IPS DF 6.9 (cell line): ENCODE results near the gene PCYT1A.

ENCODE experiments used
- DNase-seq: peaks from one replicate; pipeline ENCODE4 v3.0.0-alpha.2; 2013; ENCODE audit warnings: low read depth, low spot score
- H3K27ac ChIP-seq: one replicate; pipeline ENCODE4 v1.5.1; 2013; ENCODE audit warnings: low read length, control low read depth
- H3K27me3 ChIP-seq: 2 replicates; pipeline ENCODE4 v1.6.1; 2013; ENCODE audit warnings: mild to moderate bottlenecking, low read length; ENCODE audit not compliant: control insufficient read depth, insufficient read depth
- H3K36me3 ChIP-seq: 2 replicates; pipeline ENCODE4 v1.6.1; 2013; ENCODE audit warnings: low read length; ENCODE audit not compliant: control insufficient read depth, insufficient read depth
- H3K4me1 ChIP-seq: 2 replicates; pipeline ENCODE4 v1.6.1; 2013; ENCODE audit warnings: low read length; ENCODE audit not compliant: control insufficient read depth, insufficient read depth
- H3K4me3 ChIP-seq: 2 replicates; pipeline ENCODE4 v1.5.1; 2013; ENCODE audit warnings: mild to moderate bottlenecking, low read length
- H3K9me3 ChIP-seq: 2 replicates; pipeline ENCODE4 v1.6.1; 2013; ENCODE audit warnings: low read length, inconsistent platforms; ENCODE audit not compliant: control insufficient read depth, insufficient read depth
- WGBS: extraction: QIAGEN DNeasy Blood & Tissue Kit; methylation state at CpG from one replicate; pipeline ENCODE4 v1.1.7; 2013; ENCODE audit warnings: mixed read lengths, missing lambda C conversion rate; ENCODE audit not compliant: insufficient read length, insufficient coverage; 5-methylcytosine and 5-hydroxymethylcytosine counted together

PCYT1A gene

DNA sequence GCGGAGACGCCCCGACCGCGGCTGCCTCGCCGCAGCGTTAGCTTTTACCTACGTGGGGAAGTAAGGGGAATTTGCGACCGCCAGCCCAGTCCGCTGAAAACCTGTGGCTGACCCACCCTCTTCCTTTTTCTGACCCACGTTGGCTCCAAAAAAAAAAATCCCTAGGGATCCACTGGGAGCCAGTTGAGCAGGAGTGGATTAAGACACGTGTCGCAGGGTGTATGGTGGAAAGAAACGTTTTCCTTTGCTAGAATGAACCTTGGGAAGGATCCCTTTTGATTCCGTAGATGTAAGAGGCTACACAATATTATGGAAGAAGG is 575 bp upstream of the PCYT1A start:
- no peaks in the 10 kb centered on the region for H3K27me3 ChIP-seq
- H3K4me1 ChIP-seq, result peaks cover 1% of the 10 kb centered on the region; the same call in 1 of the 2 replicates
- H3K36me3 ChIP-seq, result no peaks in the 10 kb centered on the region
- H3K27ac ChIP-seq, result no peak overlapping the region
- no CpG with 5 or more reads among the region's 17 CpGs for WGBS
- no peak for DNase-seq
- H3K9me3 ChIP-seq, result no peaks in the 10 kb centered on the region
- H3K4me3 ChIP-seq, result peak overlapping the region; percentile 87

DNA sequence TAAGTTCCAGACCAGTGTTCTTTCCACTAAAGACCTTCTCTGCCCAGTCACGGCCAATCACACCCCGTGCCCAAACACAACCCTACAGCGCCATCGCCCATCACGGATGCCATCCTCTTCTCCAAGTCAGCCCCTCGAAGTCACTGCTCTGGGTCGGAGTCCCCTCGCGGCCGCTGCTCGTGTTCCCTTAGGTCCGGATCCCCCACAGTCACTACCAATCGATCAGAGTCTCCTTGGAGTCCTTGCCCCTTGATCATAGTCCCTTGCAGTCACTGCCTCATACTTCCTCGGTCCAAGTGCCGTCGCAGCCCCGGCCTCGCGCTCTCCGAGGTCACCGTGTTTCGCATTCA is 461 bp downstream of the PCYT1A start:
- no CpG with 5 or more reads among the region's 22 CpGs for WGBS
- H3K27me3 ChIP-seq, result no peaks in the 10 kb centered on the region
- H3K36me3 ChIP-seq, result no peaks in the 10 kb centered on the region
- peak overlapping the region; percentile 87 for H3K4me3 ChIP-seq
- no peak overlapping the region for H3K27ac ChIP-seq
- no peaks in the 10 kb centered on the region for H3K9me3 ChIP-seq
- peaks cover 1% of the 10 kb centered on the region; the same call in 1 of the 2 replicates for H3K4me1 ChIP-seq
- no peak for DNase-seq

DNA sequence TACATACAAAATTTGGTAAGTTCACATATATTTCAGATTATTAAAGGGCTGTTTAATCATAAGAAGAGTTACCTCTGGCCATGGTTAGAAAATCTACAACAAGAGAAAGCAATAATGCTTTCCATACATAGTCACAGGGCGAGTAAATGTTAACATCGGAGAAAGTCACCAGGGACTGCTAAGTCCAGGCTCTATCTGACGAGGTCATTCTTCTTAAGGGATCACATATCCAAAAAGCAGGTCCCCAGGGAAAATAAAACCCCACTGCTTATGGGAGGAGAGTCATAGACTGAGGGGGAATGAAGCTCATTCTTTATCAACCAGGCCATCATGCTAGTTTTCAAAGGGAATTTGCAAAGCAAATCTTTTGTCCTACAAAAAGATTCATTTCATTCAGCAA is 3.1 kb downstream of the PCYT1A start:
- Histone ChIP-seq H3K9me3 (no peaks in the 10 kb centered on the region), H3K4me1 (peaks cover 2% of the 10 kb centered on the region; the same call in 1 of the 2 replicates), H3K27ac (no peak overlapping the region), H3K36me3 (no peaks in the 10 kb centered on the region), H3K4me3 (no peak overlapping the region), H3K27me3 (no peaks in the 10 kb centered on the region)
- WGBS, result no CpG with 5 or more reads among the region's 3 CpGs
- no peak for DNase-seq

DNA sequence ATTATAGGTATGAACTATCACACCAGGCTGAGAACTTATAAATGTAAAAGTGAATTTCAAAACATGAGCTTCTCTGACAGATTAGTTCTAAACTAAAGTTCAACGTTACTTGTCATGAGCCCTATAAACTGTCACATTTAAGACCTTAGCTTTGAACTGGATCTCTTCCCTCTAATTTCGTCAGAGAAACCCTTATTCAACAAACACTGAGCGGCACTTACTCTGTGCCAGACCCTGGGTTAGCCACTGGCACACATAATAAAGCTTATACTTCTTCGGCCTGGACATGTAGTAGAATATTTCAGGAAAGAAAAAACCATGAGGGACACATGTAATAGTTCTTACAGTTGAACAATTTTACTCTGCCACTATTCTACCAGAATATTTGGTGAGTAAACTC is 5.6 kb downstream of the PCYT1A start:
- Histone ChIP-seq H3K27me3 (no peaks in the 10 kb centered on the region), H3K9me3 (no peaks in the 10 kb centered on the region), H3K36me3 (no peaks in the 10 kb centered on the region), H3K4me1 (peaks cover 3% of the 10 kb centered on the region; the same call in 1 of the 2 replicates), H3K27ac (no peak overlapping the region), H3K4me3 (no peak overlapping the region)
- no CpG with 5 or more reads among the region's 4 CpGs for WGBS
- no peak for DNase-seq

DNA sequence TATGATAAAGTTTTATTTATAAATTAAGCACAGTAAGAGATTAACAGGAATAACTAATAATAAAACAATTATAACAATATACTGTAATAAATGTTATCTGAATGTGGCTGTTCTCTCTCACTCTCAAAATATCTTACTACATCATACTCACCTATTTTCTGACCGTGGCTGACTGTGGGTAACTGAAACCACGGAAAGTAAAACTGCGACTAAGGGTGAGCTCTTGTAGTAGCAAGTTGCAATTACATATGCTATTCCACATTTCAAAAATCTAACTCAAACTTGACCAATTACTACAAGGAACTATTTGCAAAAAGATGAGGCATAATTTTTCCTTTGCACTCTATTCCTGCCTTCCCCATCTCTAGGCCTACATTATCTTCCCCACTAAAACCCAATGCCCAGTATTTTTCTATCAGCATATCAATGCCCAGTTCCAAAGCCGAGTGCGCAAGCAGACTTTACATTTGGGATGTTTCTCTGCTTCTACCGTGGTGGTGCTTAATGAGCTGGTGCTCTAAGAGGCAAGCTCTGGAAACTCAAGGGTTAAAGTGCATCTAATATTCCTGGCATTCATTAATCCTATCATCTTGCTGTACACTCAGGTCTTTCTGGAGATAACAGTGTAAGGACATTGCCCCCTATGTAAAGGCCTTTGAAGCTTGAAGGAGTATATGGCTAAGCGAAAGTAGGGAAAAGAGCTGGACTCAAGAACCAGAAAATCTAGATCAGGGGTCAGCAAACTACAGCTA is 6.7 kb downstream of the PCYT1A start:
- H3K9me3 ChIP-seq, result no peaks in the 10 kb centered on the region
- peaks cover 3% of the 10 kb centered on the region; the same call in 1 of the 2 replicates for H3K4me1 ChIP-seq
- H3K27me3 ChIP-seq, result no peaks in the 10 kb centered on the region
- no peak for DNase-seq
- no CpG with 5 or more reads among the region's 7 CpGs for WGBS
- no peak overlapping the region for H3K4me3 ChIP-seq
- no peaks in the 10 kb centered on the region for H3K36me3 ChIP-seq
- no peak overlapping the region for H3K27ac ChIP-seq

DNA sequence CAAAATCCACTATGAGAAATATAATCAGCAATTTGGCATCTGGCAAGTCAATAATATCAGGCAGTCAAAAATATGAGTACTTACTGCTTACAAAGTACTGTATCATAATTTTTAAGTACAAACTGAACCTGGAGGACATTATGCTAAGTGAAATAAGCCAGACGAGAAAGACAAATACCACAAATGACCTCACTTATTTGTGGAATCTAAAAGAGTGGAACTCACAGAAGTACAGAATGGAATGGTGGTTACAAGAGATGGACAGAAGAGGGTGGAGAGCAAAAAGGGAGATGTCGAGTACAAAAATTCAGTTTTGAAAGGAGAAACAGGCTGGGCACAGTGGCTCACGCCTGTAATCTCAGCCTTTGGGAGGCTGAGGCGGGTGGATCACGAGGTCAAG is 12.4 kb downstream of the PCYT1A start:
- no peak overlapping the region for H3K4me3 ChIP-seq
- no peak overlapping the region for H3K27ac ChIP-seq
- no peaks in the 10 kb centered on the region for H3K36me3 ChIP-seq
- H3K9me3 ChIP-seq, result no peaks in the 10 kb centered on the region; the same call in 1 of the 2 replicates
- no peak for DNase-seq
- no peaks in the 10 kb centered on the region for H3K27me3 ChIP-seq
- peaks cover 2% of the 10 kb centered on the region; the same call in 1 of the 2 replicates for H3K4me1 ChIP-seq
- no CpG with 5 or more reads among the region's 5 CpGs for WGBS

DNA sequence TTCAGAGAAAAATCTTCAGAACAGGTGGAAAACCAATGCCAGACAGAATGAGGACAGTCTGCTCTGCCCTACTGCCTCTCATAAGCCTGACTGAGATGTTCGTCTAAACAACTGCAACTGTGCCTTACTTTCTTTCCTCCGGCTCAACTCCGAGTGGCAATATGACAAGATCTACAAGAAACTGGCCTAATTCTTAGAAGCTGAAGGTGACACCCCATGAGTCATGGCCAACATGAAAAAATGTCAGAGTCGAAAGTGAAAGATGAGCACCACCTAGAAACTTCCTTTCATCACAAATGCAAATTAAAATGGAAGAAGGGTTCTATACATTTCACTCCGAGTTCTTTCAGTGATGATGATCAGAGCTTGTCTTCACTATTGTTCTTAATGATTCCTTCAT is 12.9 kb downstream of the PCYT1A start:
- DNase-seq, result no peak
- H3K9me3 ChIP-seq, result no peaks in the 10 kb centered on the region; the same call in 1 of the 2 replicates
- H3K27ac ChIP-seq, result no peak overlapping the region
- no peaks in the 10 kb centered on the region for H3K36me3 ChIP-seq
- no CpG with 5 or more reads among the region's 5 CpGs for WGBS
- H3K4me1 ChIP-seq, result peaks cover 2% of the 10 kb centered on the region; the same call in 1 of the 2 replicates
- no peak overlapping the region for H3K4me3 ChIP-seq
- no peaks in the 10 kb centered on the region for H3K27me3 ChIP-seq

DNA sequence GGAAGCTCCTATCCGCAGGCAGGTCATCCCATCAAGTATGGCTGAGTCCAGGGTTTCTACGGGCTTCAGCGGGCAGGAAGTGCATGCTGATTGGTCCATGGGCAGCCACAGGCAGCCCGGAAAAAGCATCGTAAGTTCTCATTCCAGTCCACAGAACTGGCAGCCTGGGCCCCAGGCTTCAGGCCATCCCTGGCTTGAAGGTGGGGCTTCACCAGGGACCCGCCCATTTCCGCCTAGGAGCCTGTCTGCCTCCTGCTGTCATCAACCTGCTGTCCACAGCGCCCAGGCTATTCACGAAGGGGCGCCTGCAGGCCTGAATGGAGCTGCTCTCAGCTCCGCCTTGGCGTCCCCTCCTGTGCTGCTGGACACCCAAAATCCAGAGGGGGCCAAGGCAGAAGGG is 13.9 kb downstream of the PCYT1A start:
- no peaks in the 10 kb centered on the region for H3K27me3 ChIP-seq
- no peaks in the 10 kb centered on the region for H3K4me1 ChIP-seq
- no peak overlapping the region for H3K27ac ChIP-seq
- no peaks in the 10 kb centered on the region for H3K36me3 ChIP-seq
- no peaks in the 10 kb centered on the region; the same call in 1 of the 2 replicates for H3K9me3 ChIP-seq
- no peak overlapping the region for H3K4me3 ChIP-seq
- no peak for DNase-seq
- WGBS, result no CpG with 5 or more reads among the region's 12 CpGs

DNA sequence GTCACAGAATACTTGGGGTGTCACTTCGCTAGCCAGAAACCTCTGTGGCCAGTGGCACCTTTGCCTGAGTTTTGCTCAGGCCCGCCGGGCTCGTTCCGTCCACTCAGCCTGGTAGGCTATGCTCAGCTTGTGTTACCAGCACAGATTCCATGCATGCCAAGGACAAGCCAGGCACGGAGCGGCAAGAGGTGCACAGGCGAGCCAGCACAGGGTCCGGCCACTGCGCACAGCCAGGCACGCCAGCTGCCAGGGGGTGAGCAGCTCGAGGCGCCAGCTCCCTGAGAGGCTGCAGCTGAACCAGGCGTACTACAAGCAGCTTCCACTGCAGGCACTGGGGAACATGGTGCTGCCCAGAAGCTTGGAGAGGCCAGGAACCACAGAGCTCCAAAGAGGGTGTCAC is 14.7 kb downstream of the PCYT1A start:
- Histone ChIP-seq H3K36me3 (no peaks in the 10 kb centered on the region), H3K27ac (no peak overlapping the region), H3K4me3 (no peak overlapping the region), H3K27me3 (no peaks in the 10 kb centered on the region), H3K9me3 (no peaks in the 10 kb centered on the region; the same call in 1 of the 2 replicates), H3K4me1 (no peaks in the 10 kb centered on the region)
- DNase-seq, result no peak
- WGBS, result no CpG with 5 or more reads among the region's 14 CpGs

DNA sequence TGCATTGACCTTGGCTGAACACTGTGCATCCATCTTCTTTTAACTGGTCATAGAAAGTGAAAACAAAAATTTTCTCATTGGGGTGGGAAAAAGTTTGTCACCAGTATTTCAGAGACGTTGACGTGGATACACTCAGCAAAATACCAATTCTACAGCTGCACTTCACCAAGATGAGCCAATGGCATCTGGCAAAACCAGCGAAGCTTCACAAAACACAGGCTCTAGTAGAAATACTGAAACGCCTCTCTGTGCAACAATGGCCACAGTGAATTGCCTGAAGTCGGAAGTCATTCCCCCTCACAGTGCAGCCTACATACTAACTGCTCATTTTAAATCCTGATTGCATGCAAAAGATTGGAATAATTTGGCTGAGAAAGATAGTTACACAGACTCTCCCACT is 17.0 kb downstream of the PCYT1A start:
- DNase-seq, result no peak
- Histone ChIP-seq H3K27me3 (no peaks in the 10 kb centered on the region), H3K4me1 (no peaks in the 10 kb centered on the region), H3K9me3 (no peaks in the 10 kb centered on the region; the same call in 1 of the 2 replicates), H3K27ac (no peak overlapping the region), H3K36me3 (no peaks in the 10 kb centered on the region), H3K4me3 (no peak overlapping the region)
- WGBS, result no CpG with 5 or more reads among the region's 5 CpGs
